ENCODE measurements around the gene HTR7.

HTR7 gene

DNA sequence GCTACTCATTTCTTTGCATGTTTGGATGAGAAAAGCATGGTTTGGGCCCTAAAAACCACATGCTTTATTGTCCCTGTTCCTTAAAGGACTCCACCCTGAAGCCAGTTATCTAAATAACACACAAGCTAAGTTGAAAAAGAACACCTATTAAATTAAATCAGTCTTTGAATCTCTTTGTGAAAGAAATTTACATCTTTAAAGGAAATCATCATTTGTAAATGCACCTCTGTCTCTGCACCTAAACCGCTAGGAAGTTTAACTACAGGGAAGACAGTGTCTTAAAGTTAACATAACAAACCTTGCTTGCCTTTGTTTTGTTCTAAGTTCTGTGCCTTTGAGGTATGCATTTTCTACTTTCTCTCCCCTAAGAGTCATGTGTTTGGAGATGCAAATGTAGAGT is 52.6 kb downstream of the HTR7 start:
- DNase-seq (ENCODE audit: extremely low read depth in 1 of 2, low read depth in 1 of 2): no peak

DNA sequence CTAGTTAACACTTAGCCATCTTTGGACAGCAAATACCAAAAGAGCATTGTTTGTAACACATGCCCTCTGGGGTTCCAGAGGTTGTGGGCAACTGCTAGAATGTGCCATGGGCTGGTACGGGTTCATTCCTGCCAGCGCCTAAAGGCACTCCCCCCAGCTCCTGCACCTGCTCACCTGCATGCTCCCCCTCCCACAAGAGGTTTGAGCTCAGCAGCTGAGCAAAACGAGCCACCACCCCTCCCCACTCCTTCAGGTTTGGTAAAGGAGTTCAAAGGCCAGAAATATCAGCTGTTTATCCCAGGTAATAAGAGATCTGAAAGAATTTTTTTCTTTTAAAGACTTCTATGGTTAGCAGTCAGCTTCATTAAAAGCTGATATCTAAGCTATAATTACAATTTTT is 53.5 kb downstream of the HTR7 start:
- no peak for DNase-seq (ENCODE audit: extremely low read depth in 1 of 2, low read depth in 1 of 2)

DNA sequence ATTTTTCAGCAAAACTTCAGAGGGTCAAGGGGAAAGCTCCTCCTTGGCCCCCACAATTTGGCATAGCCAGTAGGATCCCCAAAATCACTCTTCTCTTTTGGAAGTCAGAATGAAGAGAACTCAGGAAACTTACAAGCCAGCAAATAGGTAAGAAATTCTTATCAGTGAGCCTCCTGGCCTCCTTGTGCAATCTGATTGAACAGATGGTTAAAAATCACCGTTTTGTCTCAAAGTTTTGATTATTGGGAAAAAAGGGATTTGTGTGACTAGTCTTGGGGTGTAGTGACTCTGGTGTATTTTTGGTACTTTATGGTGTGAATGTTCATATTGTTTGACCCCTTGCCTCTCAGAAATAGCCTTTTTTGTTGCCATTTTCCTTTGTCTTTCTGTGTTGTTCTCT is 56.2 kb downstream of the HTR7 start:
- no peak for DNase-seq (ENCODE audit: extremely low read depth in 1 of 2, low read depth in 1 of 2)

DNA sequence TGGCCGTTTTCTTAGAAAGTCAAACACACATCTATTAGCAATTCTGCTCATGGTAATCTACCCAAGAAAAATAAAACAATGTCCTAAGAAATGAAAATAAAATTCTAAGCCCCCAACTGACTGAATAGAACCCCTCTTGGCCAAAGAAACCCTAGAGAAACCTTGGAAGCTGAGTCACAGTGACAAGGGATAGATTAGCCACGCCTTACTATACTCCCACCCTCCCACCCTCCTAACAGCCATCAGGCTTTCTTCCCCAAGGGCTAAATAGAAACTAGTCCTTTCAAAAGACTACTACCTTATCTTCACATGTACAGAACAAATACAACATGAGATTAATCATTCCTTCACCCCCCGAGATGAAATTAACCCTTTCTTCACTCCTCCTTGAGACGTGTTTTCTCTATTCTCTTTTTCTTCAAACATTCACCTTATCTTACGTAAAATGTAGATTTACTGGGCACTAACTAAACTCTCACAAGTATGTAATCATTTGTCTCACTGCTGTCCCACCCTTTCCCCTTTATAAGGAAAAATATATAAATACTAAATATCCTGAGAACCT is 57.5 kb downstream of the HTR7 start:
- DNase-seq (ENCODE audit: extremely low read depth in 1 of 2, low read depth in 1 of 2): no peak

DNA sequence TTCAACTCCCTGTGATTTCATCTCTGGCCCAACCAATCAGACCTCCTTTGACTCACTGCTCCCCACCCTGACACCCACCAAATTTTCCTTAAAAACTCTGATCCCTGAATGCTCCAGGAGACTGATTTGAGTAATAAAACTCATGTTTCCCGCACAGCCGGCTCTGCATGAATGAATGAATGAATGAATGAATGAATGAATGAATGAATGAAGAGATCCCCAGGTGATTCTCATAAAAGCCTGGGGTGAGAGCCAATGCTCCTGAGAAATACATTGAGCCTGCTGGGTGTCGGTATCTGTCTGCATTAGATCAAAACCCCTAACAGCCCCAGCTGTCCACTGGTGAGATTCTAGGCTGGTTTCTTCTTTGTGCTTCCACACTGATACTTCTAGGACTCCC is 58.7 kb downstream of the HTR7 start:
- DNase-seq (ENCODE audit: extremely low read depth in 1 of 2, low read depth in 1 of 2): no peak

DNA sequence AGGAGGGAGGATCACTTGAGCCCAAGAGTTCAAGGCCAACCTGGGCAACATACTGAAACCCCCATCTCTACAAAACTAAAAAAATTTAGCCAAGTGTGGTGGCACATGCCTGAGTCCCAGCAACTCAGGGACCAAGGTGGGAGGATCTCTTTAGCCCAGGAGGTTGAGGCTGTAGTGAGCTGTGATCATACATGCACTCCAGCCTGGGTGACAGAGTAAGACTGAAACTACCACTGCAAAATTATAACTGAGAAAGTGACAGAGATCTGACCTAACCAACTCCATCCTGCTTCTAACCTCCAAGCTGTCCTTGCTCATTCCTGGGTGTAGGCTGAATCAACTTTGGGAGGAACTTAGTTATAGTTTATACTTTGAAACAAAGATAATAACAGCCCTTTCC is 59.4 kb downstream of the HTR7 start:
- DNase-seq (ENCODE audit: extremely low read depth in 1 of 2, low read depth in 1 of 2): no peak

DNA sequence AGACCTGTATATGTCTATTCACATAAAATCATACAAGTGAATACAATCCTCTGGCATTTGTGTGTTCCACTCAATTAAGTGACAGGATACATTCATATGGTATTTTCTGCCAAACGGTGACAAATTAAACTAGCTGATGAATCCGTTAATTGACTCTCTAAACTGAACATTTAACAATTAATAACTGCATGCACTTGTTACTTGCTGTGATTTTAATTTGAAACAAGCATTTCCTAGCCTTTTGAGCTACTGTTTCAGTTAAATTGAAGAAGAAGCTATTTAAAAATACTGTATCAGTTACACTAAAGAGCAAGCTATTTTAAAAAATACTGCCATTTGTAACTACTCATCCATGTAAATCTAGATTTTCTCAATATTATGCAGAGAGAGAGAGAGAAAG is 67.4 kb downstream of the HTR7 start:
- DNase-seq (ENCODE audit: extremely low read depth in 1 of 2, low read depth in 1 of 2): no peak

DNA sequence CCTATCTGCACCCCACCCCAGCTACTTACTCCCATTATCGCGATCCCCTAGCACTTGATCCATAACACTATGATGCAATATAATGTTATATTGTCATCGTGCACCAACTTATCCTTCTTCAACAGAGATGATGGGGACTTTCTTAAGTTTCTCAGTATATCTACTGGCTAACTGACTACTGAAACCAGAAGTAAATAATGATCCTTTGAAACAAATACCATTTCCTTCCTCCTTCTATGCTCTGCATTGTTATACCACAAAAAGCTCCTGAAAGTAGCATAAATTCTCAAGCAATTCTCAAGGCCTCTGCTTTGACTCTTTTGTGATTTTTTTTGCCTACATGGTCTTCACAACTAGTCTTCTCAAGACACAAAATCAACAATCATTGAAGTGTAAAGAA is 68.9 kb downstream of the HTR7 start:
- no peak for DNase-seq (ENCODE audit: extremely low read depth in 1 of 2, low read depth in 1 of 2)

DNA sequence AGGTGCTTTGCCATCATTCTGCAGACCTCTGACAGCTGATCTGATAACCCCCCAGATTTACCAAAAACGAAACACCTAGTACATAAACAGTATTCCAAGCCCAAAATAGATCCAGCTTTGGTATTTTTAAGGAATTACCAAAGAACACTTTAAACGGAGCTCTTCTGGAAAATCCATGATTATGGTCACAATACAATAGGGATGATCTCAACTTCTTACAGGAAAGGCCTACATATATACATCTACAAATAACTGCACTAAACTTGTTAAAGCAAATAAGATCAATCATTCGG is 69.7 kb downstream of the HTR7 start:
- DNase-seq (ENCODE audit: extremely low read depth in 1 of 2, low read depth in 1 of 2): no peak

DNA sequence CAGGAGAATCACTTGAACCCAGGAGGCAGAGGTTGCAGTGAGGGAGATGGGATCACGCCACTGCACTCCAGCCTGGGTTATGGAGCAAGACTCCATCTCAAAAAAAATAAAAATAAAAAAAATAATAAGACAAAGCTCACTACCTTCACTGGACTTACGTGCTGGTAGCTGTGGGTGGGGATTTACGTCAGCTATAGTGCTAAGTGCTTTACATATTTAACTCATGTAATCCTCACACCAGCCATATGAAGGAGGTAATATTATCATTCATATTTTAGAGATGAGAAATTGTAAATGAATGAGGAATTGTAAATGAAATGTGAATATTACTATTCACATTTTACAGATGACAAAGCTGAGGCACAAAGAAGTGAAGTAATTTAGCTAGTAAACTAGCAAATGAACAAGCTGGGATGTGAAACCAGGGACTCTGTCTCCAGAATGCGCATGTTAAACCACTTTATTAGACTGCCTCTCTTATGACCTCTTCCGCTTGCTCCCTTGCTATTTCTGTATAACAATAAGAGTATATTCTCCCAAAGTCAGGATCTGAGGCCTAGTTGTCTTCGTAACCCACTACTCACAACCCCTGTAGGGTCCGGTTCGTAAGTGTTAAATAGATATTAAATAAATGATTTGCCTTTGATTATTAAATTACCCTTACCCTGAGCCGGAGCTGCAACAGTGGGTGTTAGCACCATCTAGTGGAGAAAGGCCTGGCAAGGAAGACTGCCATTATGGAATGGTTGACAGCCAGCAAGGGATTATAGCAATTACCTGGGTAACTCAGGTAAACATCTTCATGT is 70.2 kb downstream of the HTR7 start:
- DNase-seq (ENCODE audit: extremely low read depth in 1 of 2, low read depth in 1 of 2): no peak

DNA sequence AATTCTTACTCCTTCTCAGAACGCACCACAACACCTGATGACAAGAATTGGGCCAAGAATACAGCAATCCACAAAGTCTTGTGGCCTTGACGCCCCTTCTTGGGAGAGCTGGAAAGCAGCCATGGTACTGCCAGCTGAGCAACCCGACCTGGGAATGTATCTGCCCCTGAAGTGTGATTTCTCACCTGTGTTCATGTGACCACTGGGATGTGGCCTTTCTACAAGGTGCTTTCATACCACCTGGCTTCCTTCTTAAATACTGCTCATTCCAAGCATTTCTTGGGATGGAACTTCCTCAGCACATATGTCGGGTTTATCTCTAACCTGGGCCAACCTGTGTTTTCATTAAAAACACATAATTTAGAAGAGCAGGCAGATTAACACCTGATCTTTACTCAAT is 72.1 kb downstream of the HTR7 start:
- DNase-seq (ENCODE audit: extremely low read depth in 1 of 2, low read depth in 1 of 2): no peak

DNA sequence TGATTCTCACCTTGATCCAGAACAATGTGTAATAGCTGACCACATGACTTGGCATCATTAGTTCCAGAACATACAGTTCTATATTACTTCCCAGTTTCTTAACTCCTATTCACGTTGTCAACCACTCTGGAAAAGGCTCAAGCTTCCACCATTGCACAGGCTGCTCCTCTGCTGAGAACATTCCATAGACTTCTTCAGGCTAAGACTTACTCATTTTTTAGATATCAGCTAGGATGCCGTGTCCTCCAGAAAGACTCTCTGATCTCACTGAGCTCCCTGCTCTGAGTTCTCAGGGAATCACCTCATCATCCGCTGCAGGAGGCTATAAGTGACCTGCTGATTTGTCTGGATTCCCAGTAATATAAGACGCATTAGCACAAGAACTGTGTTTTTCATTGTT is 73.1 kb downstream of the HTR7 start:
- no peak for DNase-seq (ENCODE audit: extremely low read depth in 1 of 2, low read depth in 1 of 2)

DNA sequence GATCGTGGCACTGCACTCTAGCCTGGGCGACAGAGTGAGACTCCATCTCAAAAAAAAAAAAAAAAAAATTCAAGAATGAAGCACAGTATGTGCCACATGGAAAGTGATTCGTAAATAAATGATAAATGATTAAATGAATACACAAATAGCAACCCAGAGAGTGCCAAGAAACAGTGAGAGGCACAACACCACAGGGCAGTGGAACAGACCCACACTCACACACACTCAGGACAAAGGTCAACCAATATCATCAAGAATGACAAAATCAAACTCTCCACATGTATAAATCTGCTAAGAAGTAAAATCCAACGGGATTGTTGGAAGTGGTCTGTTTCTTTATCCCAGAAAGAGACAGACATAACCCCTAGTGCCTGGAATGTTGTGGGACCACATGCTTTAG is 77.4 kb downstream of the HTR7 start:
- DNase-seq (ENCODE audit: extremely low read depth in 1 of 2, low read depth in 1 of 2): no peak

DNA sequence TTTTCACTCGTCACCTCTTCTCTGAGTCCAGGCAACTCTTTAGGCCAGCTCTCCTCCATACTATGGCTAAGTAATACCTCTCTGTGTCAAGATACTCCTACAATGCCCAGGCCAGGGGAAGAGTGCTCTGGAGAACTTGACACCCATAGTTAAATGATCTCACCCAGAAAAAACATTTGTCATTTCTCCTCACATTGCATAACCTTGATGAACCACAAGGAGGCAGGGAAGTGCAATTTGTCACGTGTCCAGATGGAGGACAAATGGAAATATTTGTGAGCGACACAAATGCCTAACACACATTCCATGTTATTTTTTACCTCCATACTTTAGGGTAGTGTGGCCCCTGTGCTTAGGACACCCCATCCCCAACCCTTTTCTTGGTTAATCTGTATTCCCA is 78.3 kb downstream of the HTR7 start:
- DNase-seq (ENCODE audit: extremely low read depth in 1 of 2, low read depth in 1 of 2): no peak

DNA sequence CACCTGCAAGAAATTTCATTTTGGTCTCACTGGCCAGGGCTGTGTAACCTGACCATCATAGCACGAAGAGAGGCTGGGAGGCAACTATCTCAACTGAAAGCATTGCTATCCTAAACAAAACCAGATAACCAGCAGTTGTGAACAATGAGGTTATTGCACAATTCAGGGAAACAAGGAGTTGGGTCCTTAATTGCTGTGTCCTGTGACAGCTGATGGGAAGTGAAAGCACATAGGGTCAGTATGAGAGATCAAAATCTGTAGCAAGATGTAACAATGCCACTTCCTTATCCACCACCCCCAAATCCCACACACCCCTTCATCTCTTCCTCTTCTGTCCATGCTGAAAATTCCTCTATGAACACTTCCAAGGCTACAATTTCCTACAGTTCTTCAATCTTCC is 80.2 kb downstream of the HTR7 start:
- no peak for DNase-seq (ENCODE audit: extremely low read depth in 1 of 2, low read depth in 1 of 2)

DNA sequence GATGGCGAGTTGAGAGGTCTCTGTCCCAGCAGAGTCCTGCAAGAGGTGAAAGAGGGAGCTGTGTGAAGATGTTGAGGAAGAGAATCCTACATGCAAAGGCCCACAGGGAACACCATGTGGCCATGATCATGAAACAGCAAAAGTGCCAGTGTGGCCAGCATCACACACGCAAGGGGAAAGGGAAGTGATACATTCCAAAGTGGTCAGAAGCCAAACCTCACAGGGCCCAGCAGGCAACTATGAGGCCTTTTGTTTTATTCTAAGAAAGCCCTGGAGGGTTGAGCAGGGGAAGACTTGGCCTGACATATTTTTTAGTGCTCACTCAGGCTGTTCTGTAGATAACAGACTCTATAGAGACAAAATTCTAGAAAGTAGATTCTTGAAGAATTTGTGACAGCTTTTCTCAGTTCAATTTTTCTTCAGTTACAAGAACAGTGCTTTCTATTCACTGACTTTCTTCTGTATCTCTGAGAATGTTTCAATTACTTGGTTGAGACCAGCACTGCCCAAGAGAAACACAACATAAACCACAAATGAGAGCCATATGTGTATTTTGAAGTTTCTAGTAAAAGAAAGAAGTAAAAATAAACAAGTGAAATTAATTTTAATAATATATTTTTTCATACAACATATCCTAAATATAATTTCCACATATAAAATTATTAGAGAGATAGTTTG is 82.3 kb downstream of the HTR7 start:
- no peak for DNase-seq (ENCODE audit: extremely low read depth in 1 of 2, low read depth in 1 of 2)

DNA sequence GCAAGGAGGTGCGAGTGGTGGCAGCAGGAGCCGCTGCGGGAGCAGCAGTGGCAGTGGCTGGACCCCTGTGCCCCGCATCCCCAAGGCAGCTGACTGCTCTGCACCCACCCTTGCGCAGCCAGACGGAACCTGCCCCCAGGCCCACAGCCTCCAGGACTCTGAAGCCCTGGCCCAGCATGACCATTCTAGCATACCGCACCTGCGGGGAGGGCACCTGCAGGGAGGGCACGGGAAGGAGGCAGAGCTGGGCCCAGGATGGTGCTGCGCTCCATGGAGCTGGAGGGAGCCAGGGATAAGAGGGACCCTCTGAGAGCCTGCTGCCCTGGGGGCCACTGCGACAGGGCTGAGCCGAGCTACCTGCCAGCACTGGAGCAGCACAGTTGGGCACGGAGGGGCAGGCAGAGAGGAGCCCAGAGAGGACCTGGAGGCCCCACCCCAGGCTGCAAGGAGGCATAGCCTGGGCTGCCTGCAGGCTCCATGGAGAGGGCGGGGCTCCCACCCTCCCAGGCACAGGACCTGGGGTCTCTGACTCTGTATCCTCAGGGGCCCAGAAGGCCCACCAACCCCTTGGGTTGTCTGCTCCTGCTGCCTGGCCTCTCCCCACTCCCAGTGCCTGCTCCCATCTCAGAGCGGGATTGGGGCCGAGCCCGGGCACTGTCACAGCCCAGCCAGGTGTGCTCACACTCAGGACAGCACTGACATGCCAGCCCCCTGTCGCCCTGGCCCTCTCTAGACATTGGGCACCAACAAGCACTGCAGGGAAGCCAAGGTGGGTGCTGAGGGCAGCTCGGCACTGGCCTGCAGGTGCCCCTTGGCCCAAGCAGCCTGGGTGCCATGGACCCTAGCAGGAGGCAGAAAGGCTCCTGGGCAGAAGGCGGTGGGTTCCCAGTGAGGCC is 87.6 kb downstream of the HTR7 start:
- DNase-seq (ENCODE audit: extremely low read depth in 1 of 2, low read depth in 1 of 2): no peak

DNA sequence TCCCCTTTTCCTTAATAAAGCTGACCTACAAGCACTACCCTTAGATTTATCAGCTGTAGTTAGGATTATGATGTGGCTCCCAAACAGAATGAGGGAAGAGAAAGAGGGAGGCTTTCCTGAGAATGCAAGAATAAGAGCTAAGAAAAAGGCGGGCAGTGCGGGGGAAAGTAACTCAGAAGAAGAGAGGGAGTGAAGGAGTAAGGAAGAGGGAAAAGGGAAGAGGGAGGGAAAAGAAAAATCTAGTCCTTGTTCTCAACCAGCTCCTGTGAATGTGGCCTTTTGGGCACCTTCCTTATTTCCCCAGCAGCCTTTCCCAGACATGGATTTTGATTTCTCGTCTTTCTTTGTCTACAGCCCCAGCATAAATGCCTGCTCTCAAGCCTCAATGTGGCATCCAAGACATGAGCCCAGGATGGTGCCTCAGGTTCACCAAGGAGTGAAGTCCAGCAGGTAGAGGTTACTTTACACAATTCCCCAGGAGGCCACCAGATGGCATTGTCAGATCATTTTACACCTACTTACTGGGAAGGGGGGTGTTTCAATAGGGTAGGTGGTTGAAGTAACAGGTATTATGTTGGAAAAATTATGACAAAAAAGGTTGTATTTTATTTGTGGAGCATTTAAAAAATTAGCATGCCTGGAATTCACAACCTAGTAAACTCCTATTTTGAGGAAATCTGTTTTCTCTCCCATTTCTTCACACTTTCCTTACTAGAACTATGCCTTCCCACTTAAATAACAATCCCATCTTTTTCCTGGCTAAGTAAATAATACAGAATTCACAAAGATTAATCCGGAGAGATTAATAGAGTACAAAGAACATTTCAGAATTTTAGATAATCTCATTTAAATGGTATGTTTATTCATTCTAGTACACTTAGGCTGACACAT is 106.5 kb downstream of the HTR7 start:
- DNase-seq (ENCODE audit: extremely low read depth in 1 of 2, low read depth in 1 of 2): no peak

DNA sequence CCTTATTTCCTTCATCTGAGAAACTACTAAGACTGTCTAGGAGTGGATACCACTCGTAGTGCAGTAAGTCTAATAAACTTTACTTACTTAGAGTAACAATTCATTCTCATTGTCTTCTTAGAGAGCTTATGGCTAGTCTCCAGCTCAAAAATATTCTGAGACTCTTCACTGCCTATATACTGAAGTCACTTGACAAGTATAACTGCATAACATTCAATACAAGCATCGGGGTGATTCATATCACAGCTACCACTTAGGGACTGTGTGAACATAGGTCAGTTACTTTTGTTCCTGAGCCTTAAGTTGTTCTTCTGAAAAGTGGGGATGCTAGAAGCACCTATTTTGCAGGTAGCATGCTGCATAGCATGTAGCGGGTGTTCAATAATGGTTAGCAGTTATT is 111.0 kb downstream of the HTR7 start:
- no peak for DNase-seq (ENCODE audit: extremely low read depth in 1 of 2, low read depth in 1 of 2)

DNA sequence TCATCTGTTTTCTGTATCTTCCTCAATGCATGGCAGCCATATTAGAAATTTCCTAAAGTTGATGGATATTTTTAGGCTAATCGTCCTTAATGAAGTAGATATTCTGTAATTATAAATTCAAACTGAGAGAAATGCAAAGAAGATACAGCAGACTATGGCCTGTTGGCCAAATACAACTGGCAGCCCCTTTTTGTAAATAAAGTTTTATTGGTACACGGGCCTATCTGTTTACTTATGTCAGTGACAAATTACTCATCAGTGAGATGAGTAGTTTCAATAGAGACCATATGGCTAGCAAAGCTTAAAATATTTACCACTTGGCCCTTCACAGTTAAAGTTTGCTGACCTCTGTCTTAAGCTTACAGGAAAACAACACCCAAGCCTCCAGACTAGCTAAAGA is 112.3 kb downstream of the HTR7 start:
- DNase-seq (ENCODE audit: extremely low read depth in 1 of 2, low read depth in 1 of 2): no peak

DNA sequence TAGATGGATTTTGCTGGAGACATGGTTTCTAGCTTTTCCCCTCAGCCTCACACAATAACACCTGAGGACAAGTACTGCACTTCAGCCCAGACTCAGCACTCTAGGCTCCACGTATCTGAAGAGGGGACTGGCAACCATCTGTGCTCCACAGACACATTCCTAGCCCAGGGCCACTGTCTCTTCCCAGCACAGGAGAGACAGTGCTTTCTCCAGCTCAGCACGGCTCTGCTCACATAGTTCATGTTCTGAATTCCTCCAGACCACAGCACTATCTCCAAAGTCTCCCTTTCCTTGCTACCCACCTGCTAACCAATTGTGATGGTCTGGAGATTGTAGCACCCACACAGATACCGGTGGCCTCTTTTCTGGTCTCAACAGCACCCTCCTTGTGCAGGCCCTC is 114.5 kb downstream of the HTR7 start:
- DNase-seq (ENCODE audit: extremely low read depth in 1 of 2, low read depth in 1 of 2): no peak

Data from stimulated activated CD8-positive, alpha-beta memory T cell treated with anti-CD3 and anti-CD28 coated beads, Interleukin-7, amount 100 ng/mL, for 48 hours (primary cell).